KG1 (cell line): ENCODE results near the gene CAMTA1.
"Not testable (repeated sequence)": the region's sequence is repeated elsewhere in the genome, so short reads cannot be mapped to it uniquely, and the experiment has no call there.

Experiments used
- DNase-seq: peaks from one replicate; lab custom pipeline; 2025; lab: John Stamatoyannopoulos, UW

CAMTA1 gene

DNA sequence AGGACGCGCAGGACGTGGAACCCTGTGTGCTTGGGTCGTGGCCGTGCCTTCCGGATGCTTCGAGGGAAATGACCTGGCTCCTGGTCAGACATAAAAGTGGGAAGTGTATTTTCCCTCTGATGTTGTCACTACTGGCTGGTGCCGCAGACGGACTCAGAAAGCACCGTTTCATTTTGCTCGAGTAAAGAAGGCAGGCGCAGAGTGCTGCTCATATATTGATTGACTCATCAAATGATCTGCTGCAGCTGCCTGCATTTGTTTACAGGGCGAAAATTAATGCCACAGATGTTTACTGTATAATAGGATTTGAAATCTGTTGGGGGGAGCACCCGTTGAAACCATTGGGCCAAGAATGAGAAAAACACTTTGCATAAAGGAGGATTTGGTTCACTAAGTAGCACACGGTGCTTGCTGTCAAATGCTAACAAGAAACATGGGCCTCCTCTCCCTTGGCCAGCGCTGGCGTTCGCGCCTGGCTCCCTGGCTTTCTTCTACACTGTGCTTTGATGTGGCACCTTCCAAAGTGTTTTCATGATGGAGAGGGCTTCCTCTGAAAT lies 365.5 kb downstream of the CAMTA1 start:
- DNase-seq = no peak

DNA sequence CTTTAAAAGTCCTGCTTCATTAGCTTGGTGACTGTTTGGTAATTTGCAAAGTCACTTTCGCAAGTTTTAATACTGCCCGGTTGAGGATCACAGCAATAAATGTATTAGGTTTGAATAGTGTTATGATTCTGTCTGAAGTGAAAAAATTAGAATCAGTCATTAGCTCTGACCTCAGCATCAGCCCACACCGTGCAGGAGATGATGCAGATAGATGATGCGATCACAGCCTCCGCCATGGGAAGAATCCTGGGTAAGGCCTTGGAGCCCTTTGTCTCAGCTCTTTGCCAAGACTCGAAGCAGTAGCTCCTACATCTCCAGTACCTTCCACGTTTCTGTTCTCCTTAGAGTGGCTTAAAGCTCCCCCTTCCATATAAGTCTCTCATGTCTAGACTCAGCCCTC lies 366.7 kb downstream of the CAMTA1 start:
- no peak for DNase-seq

DNA sequence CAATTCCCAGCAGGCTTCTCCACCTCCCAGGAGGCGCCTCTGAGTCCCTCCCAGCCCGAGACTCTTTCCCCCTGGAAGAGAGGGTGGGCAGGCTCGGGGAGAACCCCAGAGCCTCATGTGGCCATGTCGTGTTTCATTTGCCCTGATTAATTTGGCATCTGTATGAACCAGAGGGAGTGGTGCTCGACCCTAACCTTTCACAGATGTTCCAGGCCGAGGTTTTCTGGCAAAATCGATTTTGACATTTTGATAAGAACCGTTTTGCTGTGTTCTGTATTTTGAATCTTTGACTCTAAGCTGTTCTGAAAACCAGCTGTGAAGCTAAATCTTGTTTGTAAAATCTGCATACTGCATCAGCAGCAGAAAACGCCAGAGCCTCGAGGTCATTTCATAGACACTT lies 367.4 kb downstream of the CAMTA1 start:
- no peak for DNase-seq

DNA sequence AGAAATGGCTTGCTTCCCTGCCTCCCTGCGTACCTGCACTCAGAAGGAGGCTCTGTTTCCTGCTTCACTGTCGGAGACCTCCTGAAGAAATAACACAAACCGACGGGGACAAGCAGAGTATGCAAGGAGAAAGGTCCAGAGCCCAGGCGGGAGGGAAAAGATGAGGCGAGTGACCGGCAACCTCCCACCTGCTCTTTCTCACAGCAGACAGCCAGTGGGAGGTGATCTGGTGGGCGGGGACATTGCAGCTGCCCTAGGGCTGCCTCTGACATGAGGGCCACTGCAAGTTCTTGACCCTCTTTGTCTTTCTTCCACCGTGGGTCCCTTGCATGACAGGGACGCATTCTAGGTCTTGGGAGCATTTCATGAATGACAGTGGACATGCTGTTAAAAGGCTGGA lies 368.2 kb downstream of the CAMTA1 start:
- DNase-seq = no peak

DNA sequence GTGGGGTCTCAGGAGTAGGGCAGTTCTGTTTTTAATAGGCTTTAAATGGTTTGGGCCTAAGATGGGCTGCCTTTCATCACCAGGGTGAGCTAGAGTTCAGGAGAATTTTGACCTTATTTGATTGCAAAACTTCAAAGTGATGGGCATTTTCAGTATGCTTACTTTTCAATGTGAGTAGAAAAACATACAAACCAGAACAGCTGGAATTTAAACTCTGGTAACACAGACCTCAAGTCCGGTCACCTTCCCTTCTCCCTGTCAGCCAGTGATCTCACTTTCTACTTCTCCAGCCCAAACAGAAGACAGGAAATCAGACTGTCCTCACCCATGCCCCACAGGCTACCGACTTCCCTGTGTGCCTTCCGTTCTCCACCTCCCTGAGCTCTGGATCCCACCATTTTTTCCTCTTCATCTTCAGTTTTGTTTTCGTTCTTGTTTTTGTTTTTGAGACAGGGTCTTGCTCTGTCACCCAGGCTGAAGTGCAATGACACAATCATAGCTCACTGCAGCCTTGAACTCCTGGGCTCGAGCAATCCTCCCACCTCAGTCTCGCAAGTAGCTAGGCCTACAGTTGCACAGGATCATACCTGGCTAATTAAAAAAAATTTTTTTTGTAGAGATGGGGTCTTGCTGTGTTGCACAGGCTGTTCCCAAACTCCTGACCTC lies 374.0 kb downstream of the CAMTA1 start:
- no peak for DNase-seq

DNA sequence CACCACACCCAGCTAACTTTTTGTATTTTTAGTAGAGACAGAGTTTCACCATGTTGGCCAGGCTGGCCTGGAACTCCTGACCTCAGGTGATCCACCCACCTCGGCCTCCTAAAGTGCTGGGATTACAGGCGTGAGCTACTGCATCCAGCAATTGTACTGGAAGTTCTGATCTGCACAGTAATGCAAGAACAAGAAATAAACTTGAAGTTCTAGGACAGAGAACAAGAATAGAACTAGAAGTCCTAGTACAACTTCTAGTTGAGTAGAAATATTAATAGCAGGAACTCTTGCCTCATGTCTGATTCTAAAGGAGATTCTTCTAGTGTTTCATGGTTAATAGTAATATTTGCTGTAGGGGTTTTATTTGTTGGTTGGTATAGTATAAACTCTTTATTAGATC lies 383.3 kb downstream of the CAMTA1 start:
- DNase-seq = not testable (repeated sequence)

GRCh38 chr1:7171168-7171567 lies 385.9 kb downstream of the CAMTA1 start:
- DNase-seq = no peak

- DNase-seq = no peak
These were observed 386.3 kb downstream of the CAMTA1 start for GRCh38 chr1:7171574-7171973.

DNA sequence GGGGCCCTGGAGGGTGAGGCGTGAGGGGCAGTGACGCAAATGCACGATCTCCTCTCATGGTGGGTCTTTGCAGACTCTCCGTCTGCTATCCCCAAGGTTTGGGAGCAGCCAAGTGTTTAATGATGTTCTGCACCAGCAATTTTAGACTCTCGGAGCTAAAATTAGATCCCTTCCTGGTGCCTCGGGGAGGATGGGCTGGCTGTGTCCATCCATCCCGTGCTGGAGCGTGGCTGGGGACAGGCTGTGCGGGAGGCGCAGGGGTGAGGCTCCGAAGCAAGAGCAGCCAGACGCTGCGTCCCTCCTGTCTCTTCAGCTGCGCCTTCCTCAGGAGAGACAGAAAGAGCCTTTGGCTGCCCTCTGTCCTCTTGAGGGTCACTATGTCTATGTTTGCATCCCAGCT lies 387.6 kb downstream of the CAMTA1 start:
- no peak for DNase-seq

DNA sequence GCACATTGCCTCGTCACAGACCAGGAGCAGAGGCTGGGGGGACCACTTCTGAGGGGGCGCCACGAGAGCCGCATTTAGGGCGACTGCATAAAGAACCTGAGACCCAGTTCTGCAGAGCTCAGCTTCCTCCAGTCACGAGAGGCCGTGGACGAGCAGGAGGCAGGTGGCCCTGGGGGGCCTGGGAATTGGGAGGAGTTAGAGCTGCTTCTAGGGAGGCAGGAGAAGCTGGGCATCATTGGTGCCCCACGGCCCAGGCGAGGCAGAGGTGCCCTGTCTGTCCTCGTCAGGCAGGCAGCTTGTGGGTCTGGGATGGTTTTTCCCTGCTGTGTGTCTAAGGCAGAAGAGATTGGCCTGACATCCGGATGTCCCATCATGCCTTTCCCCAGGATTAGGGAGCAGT lies 389.3 kb downstream of the CAMTA1 start:
- no peak for DNase-seq

GRCh38 chr1:7174980-7175906 lies 390.0 kb downstream of the CAMTA1 start:
- DNase-seq = no peak

GRCh38 chr1:7177021-7177420 lies 391.8 kb downstream of the CAMTA1 start:
- no peak for DNase-seq

GRCh38 chr1:7177438-7178146 lies 392.3 kb downstream of the CAMTA1 start:
- DNase-seq = no peak

DNA sequence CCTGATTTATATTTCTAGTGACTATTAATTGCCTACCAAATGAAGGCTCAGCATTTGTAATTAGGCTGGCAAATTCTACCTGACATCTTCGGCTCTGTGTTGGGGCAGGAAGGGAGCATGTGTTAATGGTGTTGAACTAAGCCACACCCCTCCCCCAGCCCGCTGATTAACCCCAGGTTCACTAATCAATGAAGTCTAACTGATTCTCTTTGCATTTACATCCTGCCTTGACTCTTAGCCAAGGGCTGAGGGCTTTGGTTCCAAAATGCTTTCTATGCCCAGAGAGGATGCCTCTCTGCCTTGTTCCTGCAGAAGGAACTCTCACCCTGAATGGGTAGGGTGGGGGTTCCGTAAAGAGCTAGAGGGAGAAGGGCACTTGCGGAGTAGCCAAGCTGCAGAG lies 393.1 kb downstream of the CAMTA1 start:
- DNase-seq = no peak

DNA sequence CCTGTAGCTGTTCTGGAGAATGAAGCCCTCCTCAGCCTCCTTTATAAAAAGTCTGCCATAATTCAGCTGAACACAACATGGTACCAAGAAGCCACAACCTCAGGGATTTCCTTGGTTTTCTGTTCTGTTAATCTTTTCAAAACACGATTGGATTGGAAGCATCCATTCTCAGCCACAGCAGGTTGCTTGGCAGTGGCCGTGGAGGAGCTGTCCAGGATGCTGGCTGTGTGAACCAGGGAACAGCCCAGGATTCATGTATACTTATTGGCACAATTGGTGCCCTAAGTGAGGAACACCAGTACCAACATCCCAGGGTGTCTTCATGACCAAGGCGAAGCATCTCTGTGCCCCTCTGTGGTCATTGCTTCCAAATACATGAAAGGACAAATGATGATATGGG lies 393.5 kb downstream of the CAMTA1 start:
- no peak for DNase-seq

DNA sequence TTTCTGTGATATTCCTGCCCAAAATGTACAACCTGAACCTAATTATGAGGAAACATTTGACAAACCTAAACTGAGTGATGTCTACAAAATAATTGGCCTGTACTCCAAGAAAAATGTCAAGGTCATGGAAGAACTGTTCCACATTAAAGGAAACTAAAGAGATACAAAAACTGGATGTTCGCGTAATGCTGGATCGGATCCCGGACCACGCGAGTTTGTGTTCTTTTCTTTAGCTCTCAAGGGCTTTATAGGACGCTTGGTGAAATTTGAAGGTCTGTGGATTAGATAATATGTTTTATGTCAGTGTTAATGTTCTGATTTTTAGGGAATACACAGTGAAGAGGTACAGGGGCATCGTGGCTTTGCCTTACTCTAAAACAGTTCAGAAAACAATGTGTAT lies 400.5 kb downstream of the CAMTA1 start:
- DNase-seq = no peak

GRCh38 chr1:7186382-7187111 lies 401.3 kb downstream of the CAMTA1 start:
- DNase-seq = no peak

- no peak for DNase-seq
These were observed 401.8 kb downstream of the CAMTA1 start for GRCh38 chr1:7187112-7187493.

DNA sequence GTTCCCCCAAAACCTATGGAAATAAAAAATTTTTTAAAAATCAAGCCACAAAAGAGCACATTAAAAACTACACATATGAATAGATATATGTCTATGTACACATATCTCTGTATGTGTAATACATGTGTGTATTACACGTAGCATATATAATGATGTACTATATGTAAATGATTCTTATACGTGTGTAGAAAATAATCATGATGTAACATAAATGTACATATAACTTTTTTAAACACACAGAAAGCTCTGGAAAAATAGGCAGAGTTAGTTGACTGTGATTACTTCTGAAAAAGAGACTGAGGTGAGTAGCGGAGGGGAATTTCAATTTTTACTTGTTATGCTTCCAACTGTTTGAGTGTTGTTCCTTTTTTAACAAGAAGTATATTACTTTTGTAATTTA lies 405.0 kb downstream of the CAMTA1 start:
- DNase-seq = no peak

GRCh38 chr1:7192453-7192852 lies 407.2 kb downstream of the CAMTA1 start:
- DNase-seq = no peak

- no peak for DNase-seq
These were observed 411.0 kb downstream of the CAMTA1 start for GRCh38 chr1:7196036-7196911.
